LoVo (cell line): Measurements from ENCODE around the gene MMP19.
A peak's percentile ranks its signal among the peaks of the same experiment; 100 is the strongest.
"Not testable (repeated sequence)": the region's sequence is repeated elsewhere in the genome, so short reads cannot be mapped to it uniquely, and the experiment has no call there.

Source experiments
- DNase-seq: peaks from one replicate; pipeline ENCODE4 v3.0.0-alpha.2; 2016; ENCODE audit warnings: low spot score

Gene MMP19, protein sequence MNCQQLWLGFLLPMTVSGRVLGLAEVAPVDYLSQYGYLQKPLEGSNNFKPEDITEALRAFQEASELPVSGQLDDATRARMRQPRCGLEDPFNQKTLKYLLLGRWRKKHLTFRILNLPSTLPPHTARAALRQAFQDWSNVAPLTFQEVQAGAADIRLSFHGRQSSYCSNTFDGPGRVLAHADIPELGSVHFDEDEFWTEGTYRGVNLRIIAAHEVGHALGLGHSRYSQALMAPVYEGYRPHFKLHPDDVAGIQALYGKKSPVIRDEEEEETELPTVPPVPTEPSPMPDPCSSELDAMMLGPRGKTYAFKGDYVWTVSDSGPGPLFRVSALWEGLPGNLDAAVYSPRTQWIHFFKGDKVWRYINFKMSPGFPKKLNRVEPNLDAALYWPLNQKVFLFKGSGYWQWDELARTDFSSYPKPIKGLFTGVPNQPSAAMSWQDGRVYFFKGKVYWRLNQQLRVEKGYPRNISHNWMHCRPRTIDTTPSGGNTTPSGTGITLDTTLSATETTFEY

GRCh38 chr12:55842681-55843429 is at the start of gene MMP19:
MMP19 (minus strand) TSS chr12:55842936; CDS start chr12:55842830, 106 bp downstream.
- DNase-seq, result peak; percentile 43

DNA sequence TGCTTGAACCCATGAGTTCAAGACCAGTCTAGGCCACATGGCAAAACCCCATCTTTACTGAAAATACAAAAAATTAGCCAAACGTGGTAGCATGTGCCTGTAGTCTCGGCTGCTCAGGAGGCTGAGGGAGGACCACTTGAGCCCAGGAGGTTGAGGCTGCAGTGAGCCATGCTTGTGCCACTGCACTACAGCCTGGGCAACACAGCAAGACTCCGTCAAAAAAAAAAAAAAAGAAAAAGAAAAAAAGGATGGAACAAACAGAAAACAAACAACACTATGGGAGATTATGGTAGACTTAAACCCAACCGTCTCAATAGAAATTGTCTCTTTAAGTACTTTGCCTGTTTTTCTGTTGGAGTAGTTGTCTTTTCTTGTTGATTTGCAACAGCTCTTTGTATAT is 48.6 kb upstream of the MMP19 start:
- DNase-seq, result no peak

DNA sequence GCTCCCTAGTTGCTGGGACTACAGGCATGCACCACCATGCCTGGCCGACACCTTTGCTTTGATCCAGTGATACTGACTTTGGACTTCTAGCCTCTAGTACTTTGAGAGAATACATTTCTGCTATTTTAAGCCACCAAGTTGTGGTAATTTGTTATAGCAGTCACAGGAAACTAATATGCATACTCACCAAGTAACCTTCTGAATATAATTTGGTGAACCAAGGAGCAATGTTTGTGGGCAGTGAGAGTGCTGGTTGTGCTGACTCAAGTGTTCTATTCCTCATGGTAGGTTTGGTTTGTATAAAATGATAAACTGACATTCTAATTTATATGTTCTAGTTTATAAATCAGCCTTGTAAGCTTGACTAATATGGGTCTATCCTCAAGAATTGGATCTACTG is 42.4 kb upstream of the MMP19 start:
- no peak for DNase-seq

DNA sequence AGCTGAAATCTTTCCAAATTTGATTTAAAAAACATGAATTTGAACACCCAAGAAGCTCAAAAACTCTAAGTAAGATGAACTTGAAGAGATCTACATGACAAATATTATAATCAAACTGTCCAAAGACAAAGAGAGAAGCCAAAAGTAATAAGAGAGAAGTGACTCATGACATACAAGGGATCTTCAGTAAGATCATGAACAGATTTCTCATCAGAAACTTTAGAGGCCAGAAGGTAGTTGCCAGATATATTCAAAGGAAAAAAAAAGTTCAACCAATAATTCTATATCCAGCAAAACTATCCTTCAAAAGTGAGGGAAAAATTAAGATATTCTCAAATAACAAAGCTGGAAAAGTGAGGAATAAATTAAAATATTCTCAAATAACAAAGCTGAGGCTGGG is 35.1 kb upstream of the MMP19 start:
- DNase-seq, result no peak

GRCh38 chr12:55875704-55876467 is 33.1 kb upstream of the MMP19 start:
- no peak for DNase-seq

DNA sequence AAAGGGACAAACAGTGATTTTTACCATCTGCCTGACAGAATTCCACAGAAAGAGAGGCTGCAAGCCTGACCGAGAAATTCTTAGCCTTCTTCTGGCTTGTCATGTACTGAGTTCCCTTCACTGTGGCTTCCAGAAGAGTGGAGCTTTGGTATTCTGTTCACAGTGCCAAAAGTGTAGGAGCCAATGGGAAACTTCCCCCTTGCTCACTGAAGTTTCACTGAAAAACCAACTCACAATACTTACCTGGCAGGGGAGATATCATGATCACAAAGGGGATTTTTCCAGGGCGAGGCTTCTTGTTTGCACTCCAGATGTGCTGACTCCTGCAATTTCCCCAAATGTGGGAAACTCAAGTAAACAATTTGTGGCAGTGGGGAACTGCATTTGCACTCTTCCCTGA is 31.7 kb upstream of the MMP19 start:
- no peak for DNase-seq

DNA sequence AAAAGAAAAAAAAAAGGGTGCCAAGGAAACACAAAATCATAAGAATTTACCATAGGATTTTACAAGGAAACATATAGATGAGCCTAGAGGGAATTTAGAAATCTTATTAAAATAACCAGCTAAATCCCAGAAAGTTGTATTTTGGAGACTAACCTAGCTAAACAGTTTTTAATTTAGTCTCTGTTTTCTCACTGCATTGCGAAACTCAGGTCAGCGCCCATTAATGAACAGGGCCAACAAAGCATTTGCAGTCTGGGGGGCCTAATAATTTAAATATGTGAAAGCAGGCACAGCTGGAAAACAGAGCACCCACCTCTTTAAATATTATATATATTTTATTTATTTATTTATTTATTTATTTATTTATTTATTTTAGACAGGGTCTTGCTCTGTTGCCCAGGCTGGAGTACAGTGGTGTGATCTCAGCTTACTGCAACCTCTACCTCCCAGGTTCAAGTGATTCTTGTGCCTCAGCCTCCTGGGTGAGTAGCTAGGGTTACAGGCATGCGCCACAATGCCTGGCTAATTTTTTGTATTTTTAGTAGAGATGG is 23.8 kb upstream of the MMP19 start:
- DNase-seq, result not testable (repeated sequence)

DNA sequence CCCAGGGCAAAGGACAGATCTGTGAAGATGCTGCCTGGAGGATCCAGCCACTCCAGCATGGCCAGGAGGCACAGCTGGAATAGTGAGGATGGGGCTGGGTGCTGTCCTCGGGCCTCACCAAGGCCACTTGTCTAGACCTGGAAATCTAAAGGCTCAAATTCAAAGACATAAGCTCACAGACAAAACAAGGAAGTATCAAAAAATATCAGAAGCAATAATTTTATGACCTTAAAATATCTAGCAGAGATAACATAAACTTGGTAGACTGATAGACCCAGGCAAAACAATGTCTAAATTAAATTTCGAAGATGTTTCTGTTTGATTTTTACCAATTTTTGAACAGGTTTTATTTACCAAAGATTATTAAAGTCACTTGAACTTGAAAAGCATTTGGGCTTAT is 22.6 kb upstream of the MMP19 start:
- DNase-seq, result no peak

GRCh38 chr12:55862931-55863330 is 20.2 kb upstream of the MMP19 start:
- not testable (repeated sequence) for DNase-seq

GRCh38 chr12:55862286-55862685 is 19.6 kb upstream of the MMP19 start:
- DNase-seq, result no peak

- no peak for DNase-seq
Observed at GRCh38 chr12:55861871-55862270, 19.1 kb upstream of the MMP19 start.

- DNase-seq, result no peak
Observed at GRCh38 chr12:55861396-55861795, 18.7 kb upstream of the MMP19 start.

DNA sequence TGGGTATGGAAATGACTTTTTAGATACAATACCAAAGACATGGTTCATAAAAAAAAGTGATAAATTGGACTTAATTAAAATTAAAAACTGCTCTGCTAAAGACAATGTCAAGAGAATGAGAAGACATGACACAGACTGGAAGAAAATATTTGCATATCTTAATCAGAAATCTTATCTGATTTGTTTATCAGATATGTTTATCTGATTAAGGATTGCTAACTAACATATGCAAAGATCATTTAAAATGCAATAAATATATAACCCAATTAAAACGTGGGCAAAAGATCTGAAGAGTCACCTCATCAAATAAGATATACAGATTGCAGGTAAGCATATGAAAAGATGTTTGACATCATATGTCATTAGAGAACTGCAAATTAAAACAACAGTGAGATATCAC is 10.0 kb upstream of the MMP19 start:
- DNase-seq, result no peak

DNA sequence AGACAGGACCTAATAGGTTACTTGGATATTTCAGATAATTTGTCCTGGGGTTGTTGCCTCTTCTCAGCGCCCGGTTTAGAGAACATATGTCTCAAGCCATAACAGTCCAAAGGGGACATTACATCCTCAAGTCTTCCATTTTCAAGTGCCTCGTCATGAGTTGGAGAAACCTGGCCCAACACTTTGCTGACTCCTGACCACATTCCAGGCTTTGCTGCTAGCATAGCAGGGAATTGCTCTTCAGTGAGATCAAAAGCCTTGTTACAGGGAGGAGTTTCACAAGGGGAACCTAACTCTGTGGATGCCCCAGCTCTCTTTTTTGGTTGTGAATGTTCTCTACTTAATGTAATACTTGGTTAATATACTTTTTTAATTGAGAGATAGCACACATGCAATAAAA is 8.2 kb upstream of the MMP19 start:
- no peak for DNase-seq

DNA sequence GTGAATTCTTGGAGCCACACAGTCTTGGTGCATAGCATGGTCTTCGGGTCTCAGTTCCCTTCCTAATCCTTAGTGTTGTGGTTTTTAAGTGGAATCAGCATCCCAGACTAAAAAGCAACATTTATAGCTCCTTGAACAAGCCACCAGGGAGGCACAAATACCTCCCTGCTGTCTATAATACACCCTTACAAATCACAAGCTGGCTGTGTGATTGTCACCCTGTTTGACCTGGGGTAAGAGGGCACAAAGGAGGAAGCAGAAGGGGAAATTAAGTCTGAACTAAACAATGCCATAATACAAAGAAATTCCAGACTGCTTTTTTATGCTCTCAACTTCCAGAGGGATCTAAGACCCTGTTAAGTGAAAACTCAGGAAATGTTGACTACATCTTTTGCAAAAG is 7.7 kb upstream of the MMP19 start:
- no peak for DNase-seq

DNA sequence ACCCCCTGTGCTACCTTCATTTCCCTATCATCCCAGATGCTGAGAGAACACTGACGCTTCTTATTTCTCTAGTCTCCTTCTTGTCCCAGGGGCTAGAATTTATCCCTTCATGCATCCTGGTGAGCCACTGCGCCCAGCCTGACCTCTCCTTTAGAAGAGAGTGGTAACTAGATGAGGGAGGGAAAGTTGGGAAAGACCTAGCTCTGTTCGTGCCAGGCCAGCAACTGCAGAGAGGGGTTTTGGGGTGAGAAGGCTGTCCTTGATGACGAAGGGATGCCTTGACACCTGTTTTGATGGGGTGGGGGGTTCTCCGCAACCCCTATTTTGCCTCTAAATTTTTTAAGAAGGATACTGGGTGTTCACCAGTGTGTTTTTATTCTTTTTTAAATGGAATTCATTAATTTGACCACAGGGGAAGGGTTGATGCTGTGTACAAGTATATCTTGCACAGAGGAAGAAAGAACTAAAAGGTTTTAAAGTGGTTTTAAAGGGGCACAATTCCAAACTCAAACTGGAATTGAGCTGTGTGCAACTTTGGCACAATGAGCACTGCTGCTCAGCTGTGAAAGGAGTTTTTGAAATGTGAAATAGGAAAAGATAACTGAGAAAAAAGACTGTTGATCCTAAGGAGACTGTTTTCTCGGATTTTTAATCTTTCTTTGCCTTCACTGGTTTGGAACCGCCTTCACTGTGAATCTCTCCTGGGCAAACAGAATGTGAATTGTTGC is 7.0 kb upstream of the MMP19 start:
- no peak for DNase-seq

GRCh38 chr12:55847603-55848291 is 5.0 kb upstream of the MMP19 start:
- DNase-seq, result no peak

DNA sequence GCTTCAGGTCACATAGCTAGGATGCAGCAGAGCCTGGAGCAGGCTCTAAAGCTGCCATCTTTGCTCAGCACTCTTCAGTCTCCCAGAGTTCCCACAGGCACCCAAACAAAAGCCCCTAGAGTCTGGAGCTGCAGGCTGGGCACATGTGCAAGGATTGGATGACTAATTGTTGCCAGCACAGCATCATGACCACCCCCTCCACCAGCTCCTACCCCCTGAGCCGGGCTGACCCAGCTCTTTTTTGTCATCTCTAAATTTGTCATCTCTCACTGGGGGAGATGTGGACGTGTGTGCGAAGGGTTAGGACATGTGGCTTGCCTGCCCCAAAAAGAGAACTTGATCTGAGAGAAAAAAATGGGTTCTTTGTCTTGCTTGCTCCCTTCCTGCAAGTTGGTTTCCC is 4.3 kb upstream of the MMP19 start:
- DNase-seq, result no peak

DNA sequence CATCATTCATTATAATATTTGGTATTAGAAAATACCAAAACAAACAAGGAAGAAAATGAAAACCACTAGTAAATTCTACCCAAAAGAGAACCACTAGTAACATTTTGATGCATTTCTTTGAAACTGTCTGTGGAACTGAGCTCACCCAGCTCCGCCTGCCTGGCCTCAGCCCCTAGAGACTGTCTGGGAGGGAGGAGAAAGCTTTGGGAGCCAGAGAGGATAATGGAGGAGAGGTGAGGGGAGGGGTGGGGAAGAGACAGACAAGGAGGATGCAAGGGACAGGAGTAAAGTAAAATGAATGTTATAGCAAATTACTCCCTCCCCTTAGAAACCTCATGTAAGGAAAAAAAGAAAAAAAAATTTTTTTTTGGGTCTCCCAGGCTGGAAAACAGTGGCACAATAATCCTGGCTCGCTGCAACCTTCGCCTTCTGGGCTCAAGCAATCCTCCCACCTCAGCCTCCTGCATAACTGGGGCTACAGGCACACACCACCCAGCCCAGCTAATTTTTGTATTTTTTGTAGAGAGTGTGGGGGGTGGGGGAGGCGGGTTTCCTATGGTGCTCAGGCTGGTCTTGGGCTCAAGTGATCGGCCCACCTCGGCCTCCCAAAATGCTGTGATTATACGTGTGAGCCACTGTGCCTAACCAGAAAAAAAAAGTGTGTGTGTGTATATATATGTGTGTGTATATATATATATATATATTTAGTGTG is 3.2 kb upstream of the MMP19 start:
- DNase-seq, result no peak

DNA sequence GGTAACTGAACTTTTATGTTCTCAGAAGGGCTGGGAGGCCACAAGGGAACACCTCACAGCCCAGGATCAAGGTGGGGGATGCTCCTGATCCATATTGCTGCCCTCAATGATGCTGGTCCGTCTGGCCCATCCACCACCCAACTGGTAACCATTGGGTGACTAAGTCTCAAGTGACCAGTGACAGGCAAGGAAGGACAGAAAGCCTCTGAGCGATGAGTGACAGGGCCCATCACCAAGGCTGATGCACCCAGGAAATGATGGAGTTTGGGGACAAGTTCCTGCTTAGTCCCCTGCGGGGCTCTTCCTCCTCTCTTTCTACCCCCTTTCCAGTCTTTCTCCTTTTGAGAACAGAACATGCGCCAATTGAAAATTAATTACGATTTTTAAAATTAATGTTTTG is 2.6 kb upstream of the MMP19 start:
- DNase-seq, result no peak
